HepG2 (cell line): ENCODE data around the gene IMPDH1.

Experiments
- CTCF ChIP-seq: sonication (generic); formaldehyde crosslinking; IDR thresholded peaks from 2 replicates; pipeline ENCODE4 v1.5.0; 2020; ENCODE audit warnings: mild to moderate bottlenecking, missing genetic modification reagents, moderate library complexity
- FOXM1 ChIP-seq: sonication (generic); formaldehyde crosslinking; IDR thresholded peaks from 2 replicates; pipeline ENCODE4 v1.5.0; 2020; ENCODE audit warnings: missing genetic modification reagents
- MXI1 ChIP-seq: IDR thresholded peaks from 3 replicates; pipeline ENCODE4 v1.6.1; 2012; ENCODE audit warnings: low read depth, low read length, inconsistent platforms, borderline replicate concordance
- NCOA1 ChIP-seq: sonication (generic); formaldehyde crosslinking; IDR thresholded peaks from 2 replicates; pipeline ENCODE4 v1.9.0; 2021; ENCODE audit warnings: missing genetic modification reagents
- PBX3 ChIP-seq: sonication (generic); formaldehyde crosslinking; IDR thresholded peaks from 2 replicates; pipeline ENCODE4 v1.8.1; 2023; ENCODE audit warnings: missing genetic modification reagents, inconsistent platforms, borderline replicate concordance
- PCBP2 ChIP-seq: fragments of 200-400 bp; formaldehyde crosslinking; optimal IDR thresholded peaks from 2 replicates; pipeline ENCODE3; 2018; ENCODE audit warnings: low read length, low read depth; ENCODE audit not compliant: poor library complexity, severe bottlenecking
- RAD21 ChIP-seq: fragments of 450-650 bp; formaldehyde crosslinking; IDR thresholded peaks from 2 replicates; pipeline ENCODE4 v1.5.0; 2020; ENCODE audit warnings: mild to moderate bottlenecking
- RFX3 ChIP-seq: IDR thresholded peaks from 2 replicates; pipeline ENCODE4 v1.6.1; 2016; ENCODE audit warnings: missing biosample characterization, missing genetic modification reagents
- USF2 ChIP-seq, 2 experiments: sonication (generic) in 1 of 2; formaldehyde crosslinking in 1 of 2; IDR thresholded peaks; 2 replicates each; pipeline versions ENCODE4 v1.5.1 to v1.6.1; 2011 to 2020; ENCODE audit warnings: borderline replicate concordance in 1 of 2, low read depth in 1 of 2, low read length in 1 of 2, mild to moderate bottlenecking in 1 of 2, missing genetic modification reagents in 1 of 2, moderate library complexity in 1 of 2
- ZBTB4 ChIP-seq: sonication (generic); formaldehyde crosslinking; IDR thresholded peaks from 2 replicates; pipeline ENCODE4 v1.4.0; 2020; ENCODE audit warnings: missing genetic modification reagents, mild to moderate bottlenecking, borderline replicate concordance
- ZNF18 ChIP-seq: sonication (generic); formaldehyde crosslinking; IDR thresholded peaks from 2 replicates; pipeline ENCODE4 v1.8.0; 2022; ENCODE audit warnings: mild to moderate bottlenecking, missing genetic modification reagents; ENCODE audit not compliant: insufficient replicate concordance
- ZNF24 ChIP-seq: fragments of 450-650 bp; IDR thresholded peaks from 2 replicates; pipeline ENCODE4 v1.6.1; 2017; ENCODE audit warnings: antibody characterized with exemption, mild to moderate bottlenecking
- ZNF558 ChIP-seq: sonication (generic); formaldehyde crosslinking; IDR thresholded peaks from 2 replicates; pipeline ENCODE4 v1.9.0; 2022; ENCODE audit warnings: mild to moderate bottlenecking, missing genetic modification reagents, borderline replicate concordance

- no peak for TF ChIP-seq NCOA1 (CRISPR knock-in tag)
- TF ChIP-seq CTCF (CRISPR knock-in tag): no peak
- TF ChIP-seq USF2 (IDR thresholded peaks at IDR 0.05; ENCODE audit: low read depth, low read length): no peak
- no peak for TF ChIP-seq USF2 (CRISPR knock-in tag; IDR thresholded peaks at IDR 0.05; ENCODE audit: borderline replicate concordance)
- TF ChIP-seq PCBP2: no peak
- no peak for TF ChIP-seq ZNF558 (CRISPR knock-in tag)
- no peak for TF ChIP-seq RAD21 (CRISPR knock-in tag)
- TF ChIP-seq RFX3: no peak
- no peak for TF ChIP-seq ZBTB4 (CRISPR knock-in tag)
- TF ChIP-seq PBX3 (CRISPR knock-in tag): no peak
- TF ChIP-seq MXI1: no peak
- TF ChIP-seq ZNF24: no peak
- no peak for TF ChIP-seq FOXM1 (CRISPR knock-in tag)
- no peak for TF ChIP-seq ZNF18 (CRISPR knock-in tag)
Observed at GRCh38 chr7:128420773-128421172, 11.0 kb upstream of the IMPDH1 start.
